Lower lobe of right lung (tissue), 2 donors: ENCODE results near the gene LMTK3. TPM values are rescaled to one million over a fixed set of nuclear protein-coding genes. Genes with fewer than 3 reads are reported as not detected.

Source experiments
- ATAC-seq, 2 donors: fragments of 200-7000 bp; cut with Tn5 transposase; one replicate each; pipeline ENCODE4 v1.9.1; 2020 to 2022; ENCODE audit warnings: mild to moderate bottlenecking in 2 of 2, moderate library complexity in 2 of 2
- DNase-seq: peaks from one replicate; pipeline ENCODE4 v3.0.0-alpha.2; 2020
- H3K27ac ChIP-seq: fragments of 200-600 bp; one replicate; pipeline ENCODE4 v1.8.0; 2022
- H3K27me3 ChIP-seq: fragments of 200-600 bp; one replicate; pipeline ENCODE4 v1.8.0; 2022; ENCODE audit warnings: low read depth
- H3K36me3 ChIP-seq: fragments of 200-600 bp; one replicate; pipeline ENCODE4 v1.8.0; 2022; ENCODE audit warnings: mild to moderate bottlenecking
- H3K4me1 ChIP-seq: fragments of 200-600 bp; one replicate; pipeline ENCODE4 v1.8.0; 2022
- H3K4me3 ChIP-seq: fragments of 200-600 bp; one replicate; pipeline ENCODE4 v1.8.0; 2022; ENCODE audit warnings: mild to moderate bottlenecking
- H3K9me3 ChIP-seq: fragments of 200-600 bp; one replicate; pipeline ENCODE4 v1.8.0; 2022
- intact Hi-C: fragments of 100-400 bp; cut with DNase I; formaldehyde crosslinking; loops from one replicate; pipeline ENCODE4 v1.11.0; 2022
- total RNA-seq: library from RNA; stranded (reverse); fragmentation: NEBNext Ultra II Directional; extraction: Animal tissue kit (Norgen Biotek cat#: 25700); gene quantifications from one replicate; pipeline ENCODE4 v1.2.1, GENCODE V29; 2021
- TF ChIP-seq, protein P1 (sequence below): fragments of 200-600 bp; IDR thresholded peaks from one replicate; pipeline ENCODE4 v1.8.0; 2022; ENCODE audit warnings: antibody characterized with exemption, mild to moderate bottlenecking
- donor health status: DM: no; HTN: yes; CAD: no; lungs with severe emphysema.

Gene LMTK3
- total RNA-seq, 1 donor from 2014 or later, result 7.1 TPM

DNA sequence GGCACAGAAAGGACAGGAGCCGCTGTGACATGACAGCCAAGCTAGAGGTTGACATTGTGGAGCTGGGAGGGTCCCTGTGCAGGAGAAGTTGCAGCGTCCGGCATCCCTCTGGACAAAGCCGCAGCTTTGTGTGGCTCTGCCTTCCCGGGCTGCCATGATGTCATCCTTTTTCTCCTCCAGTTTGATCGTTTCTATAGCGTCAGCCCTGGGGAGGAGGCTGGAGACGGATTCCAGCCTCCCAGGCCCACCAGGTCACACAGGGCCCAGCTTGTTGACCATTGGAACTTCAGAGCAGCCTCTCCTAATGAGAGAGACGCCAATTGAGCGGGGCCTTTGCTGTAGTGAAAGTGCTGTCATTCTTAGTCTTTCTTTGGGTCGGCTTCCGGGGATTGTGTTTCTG lies 60.0 kb downstream of the LMTK3 start:
- intact Hi-C loops, result no loop called here
- TF ChIP-seq, protein P1, sequence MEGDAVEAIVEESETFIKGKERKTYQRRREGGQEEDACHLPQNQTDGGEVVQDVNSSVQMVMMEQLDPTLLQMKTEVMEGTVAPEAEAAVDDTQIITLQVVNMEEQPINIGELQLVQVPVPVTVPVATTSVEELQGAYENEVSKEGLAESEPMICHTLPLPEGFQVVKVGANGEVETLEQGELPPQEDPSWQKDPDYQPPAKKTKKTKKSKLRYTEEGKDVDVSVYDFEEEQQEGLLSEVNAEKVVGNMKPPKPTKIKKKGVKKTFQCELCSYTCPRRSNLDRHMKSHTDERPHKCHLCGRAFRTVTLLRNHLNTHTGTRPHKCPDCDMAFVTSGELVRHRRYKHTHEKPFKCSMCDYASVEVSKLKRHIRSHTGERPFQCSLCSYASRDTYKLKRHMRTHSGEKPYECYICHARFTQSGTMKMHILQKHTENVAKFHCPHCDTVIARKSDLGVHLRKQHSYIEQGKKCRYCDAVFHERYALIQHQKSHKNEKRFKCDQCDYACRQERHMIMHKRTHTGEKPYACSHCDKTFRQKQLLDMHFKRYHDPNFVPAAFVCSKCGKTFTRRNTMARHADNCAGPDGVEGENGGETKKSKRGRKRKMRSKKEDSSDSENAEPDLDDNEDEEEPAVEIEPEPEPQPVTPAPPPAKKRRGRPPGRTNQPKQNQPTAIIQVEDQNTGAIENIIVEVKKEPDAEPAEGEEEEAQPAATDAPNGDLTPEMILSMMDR, result no peak
- Histone ChIP-seq H3K9me3 (no peaks in the 10 kb centered on the region), H3K27ac (no peak overlapping the region), H3K4me3 (no peak overlapping the region), H3K27me3 (no peaks in the 10 kb centered on the region), H3K4me1 (peaks cover 6% of the 10 kb centered on the region), H3K36me3 (peaks cover 90% of the 10 kb centered on the region)
- no peak for DNase-seq
- no peak for ATAC-seq

DNA sequence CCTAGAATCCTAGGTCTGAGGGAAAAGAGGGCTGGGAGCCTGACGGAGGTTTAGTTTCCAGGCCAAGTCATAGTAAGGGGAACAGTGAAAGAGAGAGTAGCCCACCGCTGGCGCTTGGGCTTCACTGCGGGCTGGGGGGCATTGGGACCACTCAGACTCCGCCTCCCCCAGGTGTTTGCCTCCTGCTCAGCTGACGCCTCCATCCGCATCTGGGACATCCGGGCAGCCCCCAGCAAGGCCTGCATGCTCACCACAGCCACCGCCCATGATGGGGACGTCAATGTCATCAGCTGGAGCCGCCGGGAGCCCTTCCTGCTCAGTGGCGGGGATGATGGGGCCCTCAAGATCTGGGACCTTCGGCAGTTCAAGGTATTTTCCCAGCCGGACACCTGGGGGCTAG lies 60.8 kb downstream of the LMTK3 start:
- DNase-seq, result no peak
- intact Hi-C loops, result no loop called here

DNA sequence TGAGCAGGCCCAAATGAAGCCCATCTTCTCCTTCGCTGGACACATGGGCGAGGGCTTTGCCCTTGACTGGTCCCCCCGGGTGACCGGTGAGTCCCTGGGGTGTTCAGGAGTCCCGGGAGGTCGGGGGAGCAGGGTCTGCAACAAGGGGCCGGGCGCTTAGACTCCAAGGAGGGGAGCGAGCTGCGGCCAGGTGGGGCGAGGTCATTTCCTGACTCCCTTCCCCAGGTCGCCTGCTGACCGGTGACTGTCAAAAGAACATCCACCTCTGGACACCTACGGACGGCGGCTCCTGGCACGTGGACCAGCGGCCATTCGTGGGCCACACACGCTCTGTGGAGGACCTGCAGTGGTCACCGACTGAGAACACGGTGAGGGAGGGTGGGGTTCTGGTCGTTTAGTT lies 61.2 kb downstream of the LMTK3 start:
- no peaks in the 10 kb centered on the region for H3K27me3 ChIP-seq
- no peak overlapping the region for H3K4me3 ChIP-seq
- intact Hi-C loops, result no loop called here
- ATAC-seq (no peak), DNase-seq (no peak)
- H3K27ac ChIP-seq, result no peak overlapping the region
- TF ChIP-seq, protein P1, result no peak
- peaks cover 78% of the 10 kb centered on the region for H3K36me3 ChIP-seq
- H3K9me3 ChIP-seq, result no peaks in the 10 kb centered on the region
- peaks cover 13% of the 10 kb centered on the region for H3K4me1 ChIP-seq

More for the DNA sequence above, 60.8 kb downstream of the LMTK3 start:
- Histone ChIP-seq H3K36me3 (peaks cover 82% of the 10 kb centered on the region), H3K4me1 (peaks cover 12% of the 10 kb centered on the region), H3K4me3 (no peak overlapping the region), H3K27ac (no peak overlapping the region), H3K27me3 (no peaks in the 10 kb centered on the region), H3K9me3 (no peaks in the 10 kb centered on the region)
- TF ChIP-seq, protein P1, result no peak
- no peak for ATAC-seq

DNA sequence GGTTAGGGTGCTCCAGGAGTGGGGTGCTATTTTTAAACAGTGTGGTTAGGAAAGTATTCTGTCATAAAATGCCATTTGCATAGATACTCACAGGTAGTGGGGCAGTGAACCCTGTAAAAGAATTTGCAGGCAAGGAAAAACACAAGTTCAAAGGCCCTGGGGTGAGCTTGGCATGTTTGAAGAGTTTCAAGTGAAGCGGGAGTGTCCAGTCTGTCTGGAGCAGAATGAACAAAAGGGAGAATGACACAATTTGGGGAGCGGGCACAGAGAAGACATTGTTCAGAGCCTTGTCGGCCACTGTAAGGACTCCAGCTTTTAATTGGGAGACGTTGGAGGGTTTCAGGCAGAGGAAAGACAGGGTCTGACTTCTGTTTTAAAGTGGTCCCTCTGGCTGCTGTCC lies 63.1 kb downstream of the LMTK3 start:
- TF ChIP-seq, protein P1, result no peak
- intact Hi-C loops, result no loop called here
- peaks cover 8% of the 10 kb centered on the region for H3K27me3 ChIP-seq
- no peak overlapping the region for H3K4me3 ChIP-seq
- H3K9me3 ChIP-seq, result no peaks in the 10 kb centered on the region
- H3K4me1 ChIP-seq, result peaks cover 31% of the 10 kb centered on the region
- ATAC-seq, result no peak
- no peak overlapping the region for H3K27ac ChIP-seq
- DNase-seq, result no peak
- H3K36me3 ChIP-seq, result peaks cover 65% of the 10 kb centered on the region

DNA sequence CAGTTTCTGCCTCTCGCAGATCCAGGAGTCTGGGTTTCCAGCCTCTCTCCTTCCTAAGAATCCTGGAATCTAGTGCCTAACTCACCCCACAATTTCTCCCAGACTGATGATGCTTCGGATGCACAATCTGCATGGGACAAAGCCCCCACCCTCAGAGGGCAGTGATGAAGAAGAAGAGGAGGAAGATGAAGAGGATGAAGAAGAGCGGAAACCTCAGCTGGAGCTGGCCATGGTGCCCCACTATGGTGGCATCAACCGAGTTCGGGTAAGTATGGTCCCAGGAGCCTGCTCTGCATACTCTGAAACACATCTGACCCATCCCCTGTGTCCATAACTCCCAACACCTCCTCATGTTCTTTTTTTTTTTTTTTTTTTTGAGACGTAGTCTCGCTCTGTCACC lies 65.1 kb downstream of the LMTK3 start:
- Histone ChIP-seq H3K4me3 (peak overlapping the region; percentile 99), H3K36me3 (peaks cover 45% of the 10 kb centered on the region), H3K27me3 (peaks cover 19% of the 10 kb centered on the region), H3K9me3 (no peaks in the 10 kb centered on the region), H3K27ac (peak overlapping the region; percentile 93), H3K4me1 (peaks cover 31% of the 10 kb centered on the region)
- TF ChIP-seq, protein P1, result no peak
- intact Hi-C loops, result no loop called here
- DNase-seq (no peak), ATAC-seq (no peak)
